Middle frontal gyrus (tissue), 1 donor: ENCODE data around the gene TSPOAP1.

ENCODE experiments used
- DNase-seq: peaks from one replicate; pipeline ENCODE4 v3.0.0-alpha.2; 2015; ENCODE audit warnings: low spot score; ENCODE audit errors: extremely low spot score

TSPOAP1 gene

DNA sequence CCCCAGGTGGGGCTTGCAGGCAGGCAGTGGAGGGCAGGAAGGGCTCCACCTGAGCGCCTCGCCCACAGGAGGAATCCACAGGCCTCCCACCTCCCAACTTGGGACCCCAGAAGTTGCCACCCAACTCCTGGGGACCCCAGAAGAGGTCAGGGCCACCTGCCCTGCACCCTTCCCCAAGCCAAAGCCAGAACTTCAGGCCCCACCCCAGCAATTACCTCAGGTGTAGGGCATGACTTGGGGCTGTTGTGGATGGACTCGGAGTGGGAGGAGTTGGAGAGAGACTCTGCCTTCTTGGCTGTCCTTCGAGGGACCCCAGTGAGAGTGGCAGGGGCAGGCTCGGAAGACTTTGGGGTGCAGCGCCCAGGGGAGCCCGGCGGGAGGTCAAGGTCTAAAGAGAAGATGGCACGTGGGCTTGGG lies 10.5 kb downstream of the TSPOAP1 start:
- DNase-seq = no peak

GRCh38 chr17:58317421-58318064 lies 11.1 kb downstream of the TSPOAP1 start:
- no peak for DNase-seq

- DNase-seq = no peak
These were observed 12.2 kb downstream of the TSPOAP1 start for GRCh38 chr17:58316260-58316960.

- DNase-seq = no peak
These were observed 12.8 kb downstream of the TSPOAP1 start for GRCh38 chr17:58315750-58316149.

DNA sequence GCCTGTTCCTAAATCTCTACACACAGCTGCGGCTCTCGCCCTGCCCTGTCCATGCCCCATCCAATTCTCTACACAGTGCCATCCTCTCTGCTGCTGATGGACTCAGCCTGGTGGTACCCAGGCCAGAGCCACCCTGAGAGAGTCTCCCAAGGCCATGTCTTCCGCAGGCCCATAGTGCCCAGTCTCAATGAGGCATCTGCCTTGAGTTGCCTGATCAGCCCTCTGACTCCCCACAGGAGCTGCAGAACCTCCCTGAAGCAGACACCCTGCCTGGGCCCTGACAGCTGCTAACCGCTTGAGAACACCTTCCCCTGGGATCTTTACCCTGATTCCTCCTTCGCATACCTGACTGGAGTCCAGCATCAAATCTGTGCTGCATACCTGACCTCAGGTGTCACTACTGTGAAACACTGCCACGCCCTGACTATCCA lies 13.3 kb downstream of the TSPOAP1 start:
- no peak for DNase-seq

- no peak for DNase-seq
These were observed 13.9 kb downstream of the TSPOAP1 start for GRCh38 chr17:58314706-58315015.

DNA sequence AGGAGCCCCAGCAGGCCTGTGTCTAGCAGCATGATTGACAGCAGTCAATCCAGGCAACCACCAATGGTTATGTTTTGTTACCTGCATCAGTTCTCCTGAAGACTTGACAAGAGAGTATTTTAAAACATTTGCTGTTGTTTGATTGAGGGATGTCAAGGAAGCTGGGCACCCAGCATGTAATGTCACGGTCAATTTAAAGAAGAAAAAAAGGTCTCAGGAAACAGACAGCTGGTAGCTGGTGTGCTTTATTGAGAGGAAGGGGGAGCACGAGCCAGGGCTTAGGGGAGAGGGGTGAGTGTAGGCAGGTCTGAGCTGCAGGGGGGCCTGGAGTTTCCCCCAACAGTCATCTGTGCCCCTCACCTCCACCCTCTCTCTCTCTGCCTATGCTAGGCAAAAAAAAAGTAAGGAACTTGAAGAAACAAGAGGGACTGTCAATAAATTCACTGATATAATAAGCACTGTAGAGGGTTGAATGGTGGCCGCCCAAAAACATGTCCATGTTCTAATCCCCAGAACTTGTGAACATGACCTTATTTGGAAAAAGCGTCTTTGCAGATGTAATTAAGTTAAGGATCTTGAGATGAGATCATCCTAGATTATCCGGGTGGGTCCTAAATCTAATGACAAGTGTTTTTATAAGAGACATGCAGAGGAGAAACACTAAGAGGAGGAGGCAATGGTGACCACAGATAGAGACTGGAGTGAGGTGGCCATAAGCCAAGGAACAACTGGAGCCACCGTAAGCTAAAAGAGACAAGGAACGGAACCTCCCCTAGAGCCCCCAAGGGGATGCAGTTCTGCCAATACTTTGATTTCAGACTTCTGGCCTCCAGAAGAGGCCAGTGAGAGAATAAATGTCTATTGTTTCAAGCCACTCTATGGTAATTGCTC lies 14.5 kb downstream of the TSPOAP1 start:
- DNase-seq = no peak

DNA sequence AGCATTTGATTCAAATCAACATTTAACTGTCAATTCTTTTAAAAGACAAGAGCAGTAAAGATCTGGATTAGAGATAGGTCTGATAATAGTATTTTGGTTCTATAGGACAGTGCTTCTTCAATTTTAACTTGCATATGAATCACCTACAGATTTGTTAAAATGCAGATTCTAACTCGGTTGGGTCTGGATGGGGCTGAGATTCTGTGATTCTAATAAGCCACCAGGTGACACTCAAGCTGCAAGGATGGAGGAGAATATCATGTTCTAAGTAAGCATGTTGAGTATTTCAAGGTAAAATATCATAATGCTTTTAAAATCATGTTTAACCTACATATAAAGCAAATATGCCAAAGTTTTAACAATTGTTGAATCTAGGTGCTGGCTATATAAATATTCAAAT lies 15.8 kb downstream of the TSPOAP1 start:
- no peak for DNase-seq

- DNase-seq = no peak
These were observed 16.5 kb downstream of the TSPOAP1 start for GRCh38 chr17:58312021-58312630.

DNA sequence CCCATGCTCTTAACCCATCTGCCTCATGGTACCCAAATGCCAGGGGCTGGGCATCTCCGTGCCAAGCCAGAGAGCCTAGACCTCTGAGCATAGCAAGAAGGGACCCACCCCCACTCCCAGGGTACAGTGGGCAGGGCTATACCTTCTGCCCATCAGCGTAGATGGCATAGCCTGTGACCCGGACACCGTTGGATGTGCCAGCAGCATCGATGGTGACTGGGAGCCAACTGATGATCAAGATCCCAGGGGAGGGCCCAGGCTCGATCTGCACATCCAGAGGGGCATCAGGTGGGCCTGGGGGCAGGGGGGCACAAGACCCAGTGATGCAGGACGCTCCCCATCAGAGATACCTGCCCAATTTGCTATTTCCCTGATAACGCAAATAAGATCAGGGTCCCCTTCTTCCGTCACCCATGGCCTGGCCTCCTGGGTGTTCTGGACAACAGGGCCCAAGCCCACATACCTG lies 17.1 kb downstream of the TSPOAP1 start:
- DNase-seq = no peak

DNA sequence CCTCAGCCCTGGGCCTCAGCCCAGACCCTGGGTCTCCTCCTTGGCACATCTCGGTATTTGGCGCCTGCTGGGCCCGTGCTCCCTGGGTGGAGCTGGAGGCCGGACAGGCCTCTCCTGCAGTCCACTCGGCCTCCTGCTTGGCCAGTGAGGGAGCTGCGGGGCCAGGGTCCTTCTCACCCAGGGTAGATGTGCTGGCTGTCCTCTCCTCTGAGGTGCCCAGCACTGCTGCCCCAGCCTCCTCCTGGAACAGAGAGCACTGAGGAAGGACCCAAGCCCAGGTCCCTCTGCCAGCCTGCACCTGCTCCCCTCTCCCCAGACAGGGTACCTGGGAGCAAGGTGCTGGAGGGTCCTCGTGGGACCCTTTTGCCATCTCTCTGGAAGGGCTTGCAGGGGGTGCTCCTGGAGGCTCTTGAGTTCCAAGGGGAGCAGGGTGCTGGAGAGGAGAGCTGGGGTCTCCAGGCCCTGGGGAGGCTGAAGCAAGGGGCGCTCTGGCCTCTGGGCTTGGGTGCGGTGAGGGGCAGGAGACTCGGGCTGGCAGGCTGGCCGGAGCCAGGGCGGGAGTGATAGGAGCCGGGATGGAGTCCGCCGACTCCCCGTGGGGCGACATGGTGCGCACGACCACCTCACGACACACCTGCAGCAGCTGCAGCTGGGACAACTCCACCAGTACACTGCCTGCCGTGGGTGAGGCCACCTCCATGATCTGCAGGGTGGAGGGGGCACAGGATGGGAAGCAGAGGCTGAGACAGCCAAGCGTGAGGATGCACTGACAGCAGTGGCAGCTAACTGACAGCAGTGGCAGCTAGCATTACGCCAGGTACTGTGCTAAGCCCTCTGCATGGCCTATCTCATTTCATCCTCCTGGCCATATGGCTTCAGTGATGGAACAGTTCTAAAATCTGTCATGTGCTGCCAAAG lies 17.8 kb downstream of the TSPOAP1 start:
- no peak for DNase-seq

GRCh38 chr17:58309918-58310259 lies 18.7 kb downstream of the TSPOAP1 start:
- no peak for DNase-seq

DNA sequence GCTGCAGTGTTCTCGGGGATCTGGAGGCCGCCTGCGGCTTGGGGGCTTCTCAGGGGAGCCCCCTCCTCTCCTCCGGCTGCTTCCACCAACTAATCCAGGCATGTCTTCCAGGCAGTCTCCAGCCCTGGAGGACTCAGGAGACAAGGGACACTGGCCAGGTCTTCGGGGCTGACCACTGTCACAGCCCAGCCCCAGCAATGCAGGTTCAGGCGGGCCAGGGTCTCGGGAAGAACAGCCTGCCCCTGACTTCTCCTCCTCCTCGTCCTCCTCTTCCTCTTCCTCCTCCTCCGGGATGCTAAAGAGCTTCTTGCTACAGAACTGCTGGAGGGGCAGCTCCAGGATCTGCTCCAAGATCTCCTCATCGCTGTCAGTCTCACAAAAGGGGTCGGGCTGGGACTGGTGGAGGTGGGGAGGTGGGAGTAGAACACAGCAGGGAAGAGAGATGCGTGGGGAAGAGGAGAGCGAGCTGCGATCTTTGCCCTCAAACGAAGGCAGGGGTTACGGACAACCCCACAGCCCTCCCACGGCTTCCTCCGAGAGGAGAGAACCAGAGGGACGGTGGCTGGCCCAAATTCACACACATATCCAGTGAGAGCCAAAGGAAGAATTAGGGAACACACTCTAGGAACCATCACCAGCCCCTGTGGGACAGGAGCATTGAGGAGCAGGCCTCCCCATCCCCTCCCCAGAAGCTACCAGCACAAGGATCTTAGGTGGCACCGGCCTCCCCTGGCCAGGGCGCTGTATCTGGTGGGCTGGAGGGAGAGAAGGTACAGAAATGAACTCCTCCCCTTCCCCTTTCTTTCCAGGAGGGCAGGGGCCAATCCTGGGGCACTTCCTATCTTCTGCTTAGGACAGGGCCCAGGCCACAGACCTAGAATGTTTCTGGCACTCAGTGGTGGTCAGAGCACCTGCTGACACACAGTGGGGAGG lies 19.3 kb downstream of the TSPOAP1 start:
- no peak for DNase-seq

GRCh38 chr17:58308173-58308984 lies 20.2 kb downstream of the TSPOAP1 start:
- DNase-seq = no peak

- DNase-seq = no peak
These were observed 21.0 kb downstream of the TSPOAP1 start for GRCh38 chr17:58307468-58308172.

DNA sequence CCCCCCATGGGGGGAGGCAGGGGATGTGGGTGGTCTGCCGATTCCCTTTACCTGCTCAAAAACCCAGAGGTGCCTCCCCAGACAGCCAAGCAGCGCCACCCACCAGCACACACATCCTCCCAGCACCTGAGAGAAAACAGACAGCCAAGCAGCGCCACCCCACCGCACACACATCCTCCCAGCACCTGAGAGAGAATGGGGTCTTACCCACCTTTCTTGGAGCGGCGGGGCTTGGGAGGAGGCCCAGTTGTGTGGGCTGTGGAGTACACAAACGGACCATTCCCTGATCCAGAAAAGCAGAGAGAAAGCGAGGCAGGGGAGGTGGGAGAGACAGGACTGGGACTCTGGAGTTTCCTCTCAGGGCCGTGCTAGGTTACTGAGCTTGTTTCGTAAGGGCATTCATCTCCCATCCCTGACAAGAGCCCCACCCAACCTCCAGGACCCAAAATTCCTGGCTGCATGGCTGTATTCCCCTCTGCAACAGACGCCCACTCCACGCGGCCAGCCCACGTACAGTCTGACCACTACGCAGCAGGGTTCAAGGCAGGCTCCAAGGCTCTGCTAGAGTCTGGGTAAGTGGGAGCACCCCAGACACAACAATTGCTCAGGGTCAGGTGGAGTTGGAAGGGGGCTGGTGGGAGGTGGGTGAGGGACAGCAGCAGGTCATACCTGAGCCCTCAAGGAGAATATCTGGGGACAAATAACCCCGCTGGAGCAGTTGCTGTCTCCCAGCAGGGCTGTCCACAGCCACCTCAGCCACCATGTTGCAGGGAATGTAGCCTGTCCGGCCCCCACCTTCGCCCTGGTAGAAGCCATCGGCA lies 22.3 kb downstream of the TSPOAP1 start:
- no peak for DNase-seq

DNA sequence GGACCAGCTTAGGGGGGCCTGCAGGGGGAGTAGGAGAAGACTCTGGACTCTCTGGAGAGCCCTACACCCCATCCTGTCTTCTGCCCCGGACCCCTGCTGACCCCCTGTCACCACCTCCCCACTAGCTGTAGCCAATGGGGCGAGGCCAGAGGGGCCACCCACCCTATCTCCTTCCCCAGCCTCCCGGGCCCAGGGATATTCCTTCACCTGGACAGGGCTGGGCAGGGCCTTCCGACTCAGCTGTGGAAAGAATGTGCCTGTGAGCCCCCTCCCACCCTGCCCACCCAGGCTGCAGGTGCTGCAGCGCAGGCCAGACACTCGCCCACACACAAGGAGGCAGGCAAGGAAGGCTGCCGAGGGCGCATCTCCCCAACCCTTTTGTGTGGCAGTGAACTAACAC lies 23.0 kb downstream of the TSPOAP1 start:
- no peak for DNase-seq
